Smooth muscle cell (in vitro differentiated cells): ENCODE results near the gene BHMT2. TPM values are rescaled to one million over a fixed set of nuclear protein-coding genes. Genes with fewer than 3 reads are reported as not detected.

Experiments used
- DNase-seq: peaks from one replicate; lab custom pipeline; 2025; ENCODE audit not compliant: unreplicated experiment; lab: John Stamatoyannopoulos, UW
- H2AFZ ChIP-seq: fragments of 200-600 bp; sonication (generic); 2 replicates; pipeline ENCODE4 v1.6.0; 2016; ENCODE audit warnings: antibody characterized with exemption, low read depth, mild to moderate bottlenecking
- H3F3A ChIP-seq: fragments of 200-600 bp; sonication (generic); 2 replicates; pipeline ENCODE4 v1.6.0; 2017; ENCODE audit warnings: antibody characterized with exemption, low read depth
- H3K27ac ChIP-seq: fragments of 200-600 bp; sonication (generic); 2 replicates; pipeline ENCODE4 v1.5.1; 2016; ENCODE audit warnings: low read depth, mild to moderate bottlenecking
- H3K27me3 ChIP-seq: fragments of 200-600 bp; sonication (generic); 2 replicates; pipeline ENCODE4 v1.6.1; 2016; ENCODE audit warnings: low read depth, mild to moderate bottlenecking
- H3K36me3 ChIP-seq: fragments of 200-600 bp; sonication (generic); 2 replicates; pipeline ENCODE4 v1.5.1; 2016; ENCODE audit warnings: low read depth
- H3K4me1 ChIP-seq: fragments of 200-600 bp; sonication (generic); 2 replicates; pipeline ENCODE4 v1.5.1; 2016; ENCODE audit warnings: low read depth
- H3K4me2 ChIP-seq: fragments of 200-600 bp; sonication (generic); 2 replicates; pipeline ENCODE4 v1.6.0; 2016; ENCODE audit warnings: mild to moderate bottlenecking
- H3K4me3 ChIP-seq: fragments of 200-600 bp; sonication (generic); 2 replicates; pipeline ENCODE4 v1.5.1; 2016; ENCODE audit warnings: mild to moderate bottlenecking
- H3K79me2 ChIP-seq: fragments of 200-600 bp; sonication (generic); 2 replicates; pipeline ENCODE4 v1.6.0; 2016; ENCODE audit warnings: low read depth, mild to moderate bottlenecking
- H3K9ac ChIP-seq: fragments of 200-600 bp; sonication (generic); 2 replicates; pipeline ENCODE4 v1.6.0; 2016; ENCODE audit warnings: low read depth
- H3K9me3 ChIP-seq: fragments of 200-600 bp; sonication (generic); replicated peaks from 2 replicates; pipeline ENCODE4 v1.5.1; 2016; ENCODE audit warnings: low read depth
- H4K20me1 ChIP-seq: fragments of 200-600 bp; sonication (generic); 2 replicates; pipeline ENCODE4 v1.6.0; 2016; ENCODE audit warnings: low read depth
- whole genome bisulfite sequencing: methylation state at CpG from one replicate; pipeline ENCODE4 v1.1.7; 2016; ENCODE audit warnings: low lambda C conversion rate; 5-methylcytosine and 5-hydroxymethylcytosine counted together
- polyA plus RNA-seq: library from polyadenylated mRNA; unstranded; fragments of >200 nt; fragmentation: Nextera tagmentation; extraction: Ambion mirVana; gene quantifications from 2 replicates; pipeline ENCODE4 v1.2.1, GENCODE V29; 2016
- total RNA-seq: library from RNA; depleted of rRNA; stranded (reverse); fragments of >200 nt; gene quantifications from 2 replicates; pipeline ENCODE4 v1.2.3, GENCODE V29; 2014
- TF ChIP-seq, protein P1 (sequence below): fragments of 200-600 bp; sonication (generic); IDR thresholded peaks from 2 replicates; pipeline ENCODE4 v1.5.1; 2017; ENCODE audit warnings: borderline replicate concordance, mild to moderate bottlenecking, antibody characterized with exemption; ENCODE audit not compliant: insufficient read depth, poor library complexity, severe bottlenecking

BHMT2 gene
- total and polyA plus RNA-seq, 2 experiments from 2014 or later, result not detected

DNA sequence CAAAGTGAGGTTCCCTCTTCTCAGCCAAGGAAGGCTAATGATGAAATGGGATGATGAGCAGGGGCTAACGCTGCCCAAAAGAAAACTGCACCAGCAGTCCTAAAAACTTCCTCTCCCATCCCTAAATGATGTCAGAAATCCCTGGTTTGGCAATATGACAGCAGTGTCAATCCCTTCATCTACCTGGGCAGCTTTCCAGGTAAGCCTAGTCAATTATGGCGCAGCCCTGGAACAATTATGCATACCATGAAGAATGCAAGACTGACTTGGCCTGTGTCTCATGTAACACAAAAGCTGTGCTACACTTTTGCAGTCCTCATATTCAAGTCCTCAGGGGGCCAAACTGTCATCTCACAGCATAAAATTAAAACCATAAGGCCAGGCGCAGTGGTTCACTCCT is 7.1 kb upstream of the BHMT2 start:
- peaks cover 3% of the 10 kb centered on the region for H3K27me3 ChIP-seq
- H3K4me3 ChIP-seq, result no peak overlapping the region
- TF ChIP-seq, protein P1, sequence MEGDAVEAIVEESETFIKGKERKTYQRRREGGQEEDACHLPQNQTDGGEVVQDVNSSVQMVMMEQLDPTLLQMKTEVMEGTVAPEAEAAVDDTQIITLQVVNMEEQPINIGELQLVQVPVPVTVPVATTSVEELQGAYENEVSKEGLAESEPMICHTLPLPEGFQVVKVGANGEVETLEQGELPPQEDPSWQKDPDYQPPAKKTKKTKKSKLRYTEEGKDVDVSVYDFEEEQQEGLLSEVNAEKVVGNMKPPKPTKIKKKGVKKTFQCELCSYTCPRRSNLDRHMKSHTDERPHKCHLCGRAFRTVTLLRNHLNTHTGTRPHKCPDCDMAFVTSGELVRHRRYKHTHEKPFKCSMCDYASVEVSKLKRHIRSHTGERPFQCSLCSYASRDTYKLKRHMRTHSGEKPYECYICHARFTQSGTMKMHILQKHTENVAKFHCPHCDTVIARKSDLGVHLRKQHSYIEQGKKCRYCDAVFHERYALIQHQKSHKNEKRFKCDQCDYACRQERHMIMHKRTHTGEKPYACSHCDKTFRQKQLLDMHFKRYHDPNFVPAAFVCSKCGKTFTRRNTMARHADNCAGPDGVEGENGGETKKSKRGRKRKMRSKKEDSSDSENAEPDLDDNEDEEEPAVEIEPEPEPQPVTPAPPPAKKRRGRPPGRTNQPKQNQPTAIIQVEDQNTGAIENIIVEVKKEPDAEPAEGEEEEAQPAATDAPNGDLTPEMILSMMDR, result no peak
- no peaks in the 10 kb centered on the region for H3K4me1 ChIP-seq
- no peaks in the 10 kb centered on the region for H3F3A ChIP-seq
- WGBS, result 97% methylated on average over 3 of the region's 3 CpGs
- no peak overlapping the region for H3K4me2 ChIP-seq
- no peaks in the 10 kb centered on the region for H3K79me2 ChIP-seq
- no peaks in the 10 kb centered on the region for H4K20me1 ChIP-seq
- no peak overlapping the region for H3K27ac ChIP-seq
- no peak overlapping the region for H2AFZ ChIP-seq
- no peaks in the 10 kb centered on the region for H3K36me3 ChIP-seq
- DNase-seq, result no peak
- H3K9me3 ChIP-seq, result no peaks in the 10 kb centered on the region
- H3K9ac ChIP-seq, result no peak overlapping the region

DNA sequence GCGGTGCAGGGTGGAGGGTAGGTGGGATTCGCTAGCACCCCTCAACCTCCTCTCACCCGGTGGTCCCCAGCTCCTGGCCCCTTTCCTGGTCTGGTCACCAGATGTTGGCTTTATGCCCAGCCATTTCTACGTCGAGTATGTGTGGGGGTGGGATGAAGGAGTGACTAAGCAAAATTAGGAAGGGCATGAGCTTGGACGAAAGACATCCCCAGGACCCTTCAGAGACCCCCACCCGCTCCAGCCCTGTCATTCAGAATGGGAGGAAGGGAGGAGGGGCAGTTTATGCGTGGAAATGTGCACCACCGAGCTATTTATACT is 742 bp downstream of the BHMT2 start:
- Histone ChIP-seq H3K4me2 (no peak overlapping the region), H3K27ac (no peak overlapping the region), H3K27me3 (no peaks in the 10 kb centered on the region), H3K36me3 (no peaks in the 10 kb centered on the region), H3K9ac (no peak overlapping the region), H3K4me3 (no peak overlapping the region), H4K20me1 (no peaks in the 10 kb centered on the region), H3K79me2 (no peaks in the 10 kb centered on the region), H2AFZ (no peak overlapping the region), H3K9me3 (no peaks in the 10 kb centered on the region), H3F3A (no peaks in the 10 kb centered on the region), H3K4me1 (no peaks in the 10 kb centered on the region)
- TF ChIP-seq, protein P1, result no peak
- DNase-seq, result no peak
- WGBS, result 62% methylated on average over 9 of the region's 9 CpGs

DNA sequence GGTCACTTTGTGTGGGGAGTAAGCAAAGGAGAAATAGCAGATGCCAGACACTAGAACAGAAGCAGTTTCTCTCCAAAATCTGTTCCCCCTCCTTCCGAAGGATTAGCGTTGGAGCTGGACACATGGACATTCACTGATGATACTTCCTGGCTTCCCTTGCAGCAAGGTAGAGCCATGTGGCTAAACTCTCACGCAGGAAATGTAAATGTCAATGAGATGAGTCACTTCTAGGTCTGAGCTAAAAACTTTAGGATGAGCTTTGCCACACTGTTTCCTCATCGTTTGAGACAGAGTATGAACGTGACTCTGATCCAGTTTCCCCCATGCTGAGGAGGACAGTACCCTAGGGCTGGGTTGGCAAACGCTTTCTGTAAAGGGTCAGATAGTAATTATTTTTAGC is 5.1 kb downstream of the BHMT2 start:
- Histone ChIP-seq H3K79me2 (no peaks in the 10 kb centered on the region), H4K20me1 (no peaks in the 10 kb centered on the region), H3K4me2 (no peak overlapping the region), H3K4me1 (no peaks in the 10 kb centered on the region), H3K27me3 (no peaks in the 10 kb centered on the region), H2AFZ (no peak overlapping the region), H3K4me3 (no peak overlapping the region), H3K9me3 (no peaks in the 10 kb centered on the region), H3K27ac (no peak overlapping the region), H3K36me3 (no peaks in the 10 kb centered on the region), H3F3A (no peaks in the 10 kb centered on the region), H3K9ac (no peak overlapping the region)
- TF ChIP-seq, protein P1, result no peak
- no peak for DNase-seq
- WGBS, result 72% methylated on average over 6 of the region's 6 CpGs

DNA sequence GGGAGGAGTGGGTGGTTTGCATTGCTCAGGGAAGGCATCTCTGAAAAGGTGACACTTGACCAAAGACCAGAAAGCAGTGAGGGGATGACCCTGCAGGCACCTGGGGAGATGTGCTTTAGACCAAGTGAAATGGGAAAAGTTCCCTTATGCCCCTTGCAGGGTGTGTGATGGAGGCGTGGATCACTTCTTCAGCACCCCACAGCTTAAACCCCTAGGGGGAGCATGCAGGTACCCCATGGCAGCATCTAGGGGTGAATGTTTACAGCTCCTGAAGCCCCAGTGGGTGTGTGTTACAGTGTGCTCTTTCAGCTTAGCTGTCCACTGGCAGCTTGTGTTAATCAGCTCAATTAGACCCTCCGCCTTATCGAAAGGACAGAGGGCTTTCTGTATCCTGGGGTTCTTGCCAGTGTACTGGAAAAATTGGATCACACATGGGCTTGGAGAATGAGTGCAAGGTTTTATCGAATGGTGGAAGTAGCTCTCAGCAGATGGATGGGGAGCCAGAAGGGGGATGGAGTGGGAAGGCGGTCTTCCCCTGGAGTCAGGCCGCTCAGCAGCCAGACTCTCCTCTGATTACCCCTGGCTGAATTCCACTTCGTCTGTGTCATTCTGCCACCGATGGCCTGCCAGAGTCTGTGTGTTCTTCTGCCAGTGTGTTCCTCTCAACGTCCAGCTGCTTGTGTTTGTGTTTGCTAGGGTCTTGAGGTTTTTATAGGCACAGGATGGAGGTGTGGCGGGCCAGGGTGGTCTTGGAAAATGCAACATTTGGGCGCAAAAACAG is 6.3 kb downstream of the BHMT2 start:
- H3K4me2 ChIP-seq, result no peak overlapping the region
- no peak overlapping the region for H3K27ac ChIP-seq
- no peaks in the 10 kb centered on the region for H3K79me2 ChIP-seq
- H3K9me3 ChIP-seq, result no peaks in the 10 kb centered on the region
- H3K9ac ChIP-seq, result no peak overlapping the region
- H3K4me1 ChIP-seq, result no peaks in the 10 kb centered on the region
- WGBS, result 87% methylated on average over 11 of the region's 11 CpGs
- no peak overlapping the region for H3K4me3 ChIP-seq
- DNase-seq, result no peak
- H3K27me3 ChIP-seq, result no peaks in the 10 kb centered on the region
- no peaks in the 10 kb centered on the region for H3K36me3 ChIP-seq
- no peaks in the 10 kb centered on the region for H3F3A ChIP-seq
- H4K20me1 ChIP-seq, result no peaks in the 10 kb centered on the region
- TF ChIP-seq, protein P1, result no peak
- H2AFZ ChIP-seq, result no peak overlapping the region
